HG02852 (cell line): Measurements from ENCODE around the gene CRP.
"Not testable (repeated sequence)": the region's sequence is repeated elsewhere in the genome, so short reads cannot be mapped to it uniquely, and the experiment has no call there.

Source experiments
- ATAC-seq: cut with Tn5 transposase; IDR thresholded peaks from one replicate; pipeline ENCODE4 v1.9.1; 2021; ENCODE audit warnings: mild to moderate bottlenecking, moderate library complexity; ENCODE audit not compliant: unreplicated experiment

The CRP gene

DNA sequence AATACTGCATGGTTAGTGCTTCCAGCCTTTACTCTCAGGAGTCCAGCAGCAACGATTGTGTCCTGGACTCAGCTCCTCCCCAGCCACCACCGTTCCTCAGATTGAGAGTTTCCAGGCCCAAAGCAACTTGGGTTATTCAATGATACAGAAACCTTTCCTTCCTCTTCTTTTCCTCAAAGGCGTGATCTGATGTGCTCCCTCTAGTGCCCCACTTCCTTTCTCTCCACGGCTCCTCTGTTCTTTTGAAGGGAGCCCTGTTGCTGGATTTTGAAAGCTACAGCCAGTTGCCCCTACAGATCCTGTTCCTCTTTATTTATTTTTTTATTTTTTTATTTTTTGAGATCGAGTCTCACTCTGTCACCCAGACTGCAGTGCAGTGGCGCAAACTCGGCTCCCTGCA, 14.1 kb downstream of the CRP start:
- ATAC-seq = no peak

DNA sequence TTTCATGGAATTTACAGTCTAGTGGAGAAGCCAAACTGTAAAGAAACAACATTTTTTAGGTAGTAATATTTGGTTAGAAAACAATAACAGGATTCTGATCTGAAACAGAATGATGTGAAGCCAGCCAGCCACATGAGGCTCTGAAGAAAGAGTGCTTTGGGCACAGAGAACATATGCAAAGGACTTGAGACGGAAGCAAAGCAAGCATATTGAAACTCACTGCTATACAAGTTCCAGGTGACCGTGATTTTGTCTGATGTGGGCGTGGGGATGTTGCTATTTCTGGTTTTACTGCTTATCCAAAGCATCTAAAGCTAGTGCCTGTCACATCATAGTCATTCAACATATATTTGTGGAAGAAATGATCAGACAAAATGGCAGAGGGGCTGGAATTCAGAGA, 14.7 kb downstream of the CRP start:
- no peak for ATAC-seq

DNA sequence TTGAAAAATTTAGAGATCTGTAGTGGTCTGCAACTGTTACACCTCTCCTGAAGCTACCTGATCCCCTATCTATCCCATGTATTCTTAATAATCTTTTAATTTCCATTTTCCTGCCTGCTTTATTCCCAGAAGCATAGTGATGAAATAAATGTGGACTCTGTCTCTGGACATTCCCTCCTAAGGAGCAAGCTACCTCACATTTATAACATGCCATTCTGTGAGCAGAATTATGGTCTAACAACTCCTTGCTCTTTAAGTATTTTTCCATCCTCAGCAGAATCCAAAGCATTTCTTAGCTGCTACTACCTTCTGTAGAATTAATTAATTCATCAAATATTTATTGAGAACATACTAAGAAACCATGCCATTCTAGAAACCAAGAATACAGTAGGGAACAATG, 15.1 kb downstream of the CRP start:
- ATAC-seq = no peak

DNA sequence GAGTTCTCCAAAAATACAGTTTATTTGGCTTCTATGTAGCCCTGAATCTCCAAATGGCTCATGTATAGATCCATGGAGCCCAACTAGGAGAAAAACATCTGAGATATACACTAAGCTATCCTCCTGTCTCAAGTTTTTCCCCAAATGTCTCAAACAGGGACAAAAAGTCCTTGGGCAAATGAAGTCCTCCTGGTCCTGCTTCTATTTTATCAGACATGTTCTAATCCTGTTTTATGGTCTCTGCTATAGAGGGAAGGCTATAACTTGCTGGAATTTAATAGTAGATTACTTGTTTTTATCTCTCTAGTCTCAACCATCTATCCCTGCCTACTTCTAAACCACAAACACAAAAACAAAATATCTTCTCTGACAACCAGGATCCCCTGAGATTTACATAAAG, 26.9 kb downstream of the CRP start:
- ATAC-seq = no peak

GRCh38 chr1:159686599-159687299, 27.6 kb downstream of the CRP start:
- no peak for ATAC-seq

GRCh38 chr1:159678939-159679338, 35.5 kb downstream of the CRP start:
- no peak for ATAC-seq

DNA sequence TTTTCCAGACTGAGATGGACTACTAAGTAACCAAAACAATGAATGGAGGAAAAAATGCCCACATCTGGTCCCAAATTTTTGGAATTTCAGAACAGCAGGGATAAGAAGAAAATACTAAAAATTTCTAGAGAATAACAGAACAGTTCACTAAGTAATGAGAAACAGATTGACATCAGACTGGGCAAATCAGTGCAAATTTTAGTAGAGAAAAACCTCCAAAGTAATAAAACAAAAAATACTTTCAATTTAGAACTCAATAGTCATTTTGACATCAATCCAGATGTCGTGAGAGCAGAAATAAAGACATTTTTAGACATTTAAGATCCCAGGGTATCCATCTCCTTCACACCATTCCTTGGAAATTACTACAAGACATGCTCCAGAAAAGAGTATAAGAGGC, 39.3 kb downstream of the CRP start:
- no peak for ATAC-seq

DNA sequence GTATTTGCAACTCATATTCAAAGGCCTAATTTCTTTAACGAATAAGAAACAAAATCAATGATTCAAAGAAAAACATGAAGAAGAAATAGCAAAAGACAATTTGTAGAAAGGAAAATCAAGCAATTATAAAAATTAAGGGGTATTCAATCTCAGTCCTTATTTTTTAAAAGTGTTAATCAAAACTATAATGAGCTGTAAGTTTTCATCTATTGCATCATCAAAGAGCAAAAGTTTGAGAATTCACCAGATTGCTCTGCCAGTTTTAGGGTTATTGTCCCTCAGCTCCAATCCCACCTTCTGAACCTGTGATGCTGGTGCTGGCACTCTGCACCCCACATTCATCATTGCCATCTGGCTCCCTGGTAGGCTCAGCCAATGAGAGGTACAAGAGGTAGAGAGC, 42.0 kb downstream of the CRP start:
- not testable (repeated sequence) for ATAC-seq

DNA sequence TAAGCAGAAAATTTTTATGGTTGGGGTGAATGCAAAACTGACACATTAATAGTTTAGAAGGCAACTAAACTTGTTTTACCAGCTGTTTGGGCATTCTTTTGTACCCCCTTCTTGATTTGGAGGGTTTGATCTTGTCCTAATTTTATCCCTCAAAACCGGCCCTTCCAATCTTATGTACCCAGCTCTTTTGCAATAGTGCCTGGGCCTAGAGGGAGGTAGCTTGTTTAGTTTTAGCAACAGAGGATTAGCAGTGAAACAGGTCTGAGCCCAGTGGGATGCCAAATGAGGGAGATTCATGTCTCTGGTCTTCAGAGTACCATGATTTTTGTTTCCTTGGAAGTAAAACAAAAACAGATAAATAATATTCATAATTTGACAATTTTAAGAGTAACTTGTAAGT, 45.1 kb downstream of the CRP start:
- ATAC-seq = no peak

GRCh38 chr1:159668739-159669138, 45.6 kb downstream of the CRP start:
- ATAC-seq = no peak

DNA sequence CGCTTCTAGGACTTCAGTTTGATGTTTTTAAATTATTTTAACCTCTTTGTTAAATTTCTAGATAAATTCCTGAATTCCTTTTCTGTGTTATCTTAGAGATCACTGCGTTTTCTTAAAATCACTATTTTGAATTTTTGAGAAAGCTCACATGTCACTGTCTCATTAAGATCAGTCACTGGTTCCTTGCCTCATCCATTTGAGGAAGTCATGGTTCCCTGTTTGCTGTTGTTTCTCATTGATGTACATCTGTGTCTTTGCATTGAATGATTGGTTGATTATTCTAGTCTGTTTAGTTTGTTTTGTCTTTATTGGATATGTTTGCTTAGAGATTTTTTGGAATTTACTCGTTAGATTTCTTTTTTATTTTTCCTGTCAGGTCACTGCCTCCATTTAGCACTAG, 50.1 kb downstream of the CRP start:
- ATAC-seq = no peak

DNA sequence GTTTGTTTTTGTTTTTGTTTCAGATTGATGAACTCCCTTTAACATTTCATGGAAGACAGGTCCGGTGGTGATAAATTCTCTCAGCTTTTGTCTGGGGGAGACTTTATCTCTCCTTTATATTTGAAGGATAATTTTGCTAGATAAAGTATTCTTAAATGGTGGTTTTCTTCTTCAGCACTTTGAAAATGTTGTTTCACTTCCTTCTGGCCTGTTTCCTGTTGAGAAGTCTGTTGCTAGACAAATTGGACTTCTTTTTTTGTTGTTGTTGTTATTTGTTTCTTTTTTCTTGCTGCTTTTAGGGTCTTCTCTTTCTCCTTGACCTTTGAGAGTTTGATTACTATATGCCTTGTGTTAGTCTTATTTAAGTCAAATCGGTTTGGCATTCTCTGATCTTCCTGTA, 50.8 kb downstream of the CRP start:
- no peak for ATAC-seq
